NOMO-1 (cell line): ENCODE results near the gene AKNA.

Experiments used
- DNase-seq, 2 experiments: peaks; one replicate each; lab custom pipeline; 2025; ENCODE audit not compliant: unreplicated experiment in 2 of 2; lab: John Stamatoyannopoulos, UW

AKNA gene

GRCh38 chr9:114288193-114289091 is 99.3 kb downstream of the AKNA start:
- no peak for DNase-seq

- DNase-seq: no peak
Measured at GRCh38 chr9:114287763-114288192, 100.0 kb downstream of the AKNA start.

GRCh38 chr9:114287001-114287762 is 100.6 kb downstream of the AKNA start:
- no peak for DNase-seq

GRCh38 chr9:114286146-114286679 is 101.6 kb downstream of the AKNA start:
- DNase-seq: no peak

GRCh38 chr9:114285166-114285867 is 102.5 kb downstream of the AKNA start:
- DNase-seq: no peak

GRCh38 chr9:114284316-114285060 is 103.3 kb downstream of the AKNA start:
- DNase-seq: no peak
